BE2C (cell line): ENCODE data around the gene APIP.

Experiments
- DNase-seq: peaks from one replicate; pipeline ENCODE4 v3.0.0-alpha.2; 2020
- H3K27me3 ChIP-seq: fragments of 250-450 bp; sonication (Bioruptor Pico); 2 replicates; pipeline ENCODE4 v1.5.1; 2020; ENCODE audit warnings: mild to moderate bottlenecking
- H3K36me3 ChIP-seq: fragments of 250-450 bp; sonication (Bioruptor Pico); 2 replicates; pipeline ENCODE4 v1.5.1; 2020; ENCODE audit warnings: mild to moderate bottlenecking
- H3K4me1 ChIP-seq: fragments of 250-450 bp; sonication (Bioruptor Pico); 2 replicates; pipeline ENCODE4 v1.5.1; 2020
- H3K4me3 ChIP-seq: 2 replicates; pipeline ENCODE4 v1.5.1; 2011; ENCODE audit warnings: low read depth, low read length
- H3K9me3 ChIP-seq: fragments of 250-450 bp; sonication (Bioruptor Pico); 2 replicates; pipeline ENCODE4 v1.5.1; 2020
- CTCF ChIP-seq: IDR thresholded peaks from 2 replicates; pipeline ENCODE4 v1.5.1; 2012; ENCODE audit warnings: mild to moderate bottlenecking, low read depth, low read length

The APIP gene

GRCh38 chr11:34869425-34869824 is 46.8 kb downstream of the APIP start:
- no peak overlapping the region for H3K4me3 ChIP-seq
- TF ChIP-seq CTCF, result no peak
- H3K36me3 ChIP-seq, result no peaks in the 10 kb centered on the region
- H3K27me3 ChIP-seq, result no peaks in the 10 kb centered on the region
- no peaks in the 10 kb centered on the region for H3K4me1 ChIP-seq
- no peaks in the 10 kb centered on the region for H3K9me3 ChIP-seq
- no peak for DNase-seq

GRCh38 chr11:34866375-34866774 is 49.8 kb downstream of the APIP start:
- no peaks in the 10 kb centered on the region for H3K36me3 ChIP-seq
- no peaks in the 10 kb centered on the region for H3K9me3 ChIP-seq
- H3K4me3 ChIP-seq, result no peak overlapping the region
- no peaks in the 10 kb centered on the region for H3K4me1 ChIP-seq
- no peak for DNase-seq
- TF ChIP-seq CTCF, result no peak
- H3K27me3 ChIP-seq, result no peaks in the 10 kb centered on the region

- H3K4me1 ChIP-seq, result no peaks in the 10 kb centered on the region
- no peaks in the 10 kb centered on the region for H3K36me3 ChIP-seq
- TF ChIP-seq CTCF, result no peak
- no peaks in the 10 kb centered on the region for H3K9me3 ChIP-seq
- DNase-seq, result no peak
- no peaks in the 10 kb centered on the region for H3K27me3 ChIP-seq
- no peak overlapping the region for H3K4me3 ChIP-seq
These were observed 50.9 kb downstream of the APIP start for GRCh38 chr11:34865261-34865660.

- no peak overlapping the region for H3K4me3 ChIP-seq
- no peaks in the 10 kb centered on the region for H3K27me3 ChIP-seq
- no peaks in the 10 kb centered on the region for H3K36me3 ChIP-seq
- H3K9me3 ChIP-seq, result no peaks in the 10 kb centered on the region
- no peak for TF ChIP-seq CTCF
- DNase-seq, result no peak
- H3K4me1 ChIP-seq, result no peaks in the 10 kb centered on the region
These were observed 51.8 kb downstream of the APIP start for GRCh38 chr11:34864424-34864823.

- no peak for TF ChIP-seq CTCF
These were observed 53.1 kb downstream of the APIP start for GRCh38 chr11:34863048-34863447.

GRCh38 chr11:34860518-34860917 is 55.7 kb downstream of the APIP start:
- no peak for TF ChIP-seq CTCF
- DNase-seq, result no peak
- Histone ChIP-seq H3K27me3 (no peaks in the 10 kb centered on the region), H3K4me1 (no peaks in the 10 kb centered on the region), H3K9me3 (no peaks in the 10 kb centered on the region), H3K36me3 (no peaks in the 10 kb centered on the region), H3K4me3 (no peak overlapping the region)

More at GRCh38 chr11:34863048-34863447, 53.1 kb downstream of the APIP start:
- no peaks in the 10 kb centered on the region for H3K36me3 ChIP-seq
- no peak for DNase-seq
- H3K4me1 ChIP-seq, result no peaks in the 10 kb centered on the region
- H3K4me3 ChIP-seq, result no peak overlapping the region
- no peaks in the 10 kb centered on the region for H3K27me3 ChIP-seq
- H3K9me3 ChIP-seq, result no peaks in the 10 kb centered on the region
